GM18867 (cell line): Measurements from ENCODE around the gene TTYH3.

Experiments used
- ATAC-seq: cut with Tn5 transposase; IDR thresholded peaks from one replicate; pipeline ENCODE4 v1.9.1; 2021; ENCODE audit warnings: mild to moderate bottlenecking, moderate library complexity; ENCODE audit not compliant: unreplicated experiment

The TTYH3 gene

DNA sequence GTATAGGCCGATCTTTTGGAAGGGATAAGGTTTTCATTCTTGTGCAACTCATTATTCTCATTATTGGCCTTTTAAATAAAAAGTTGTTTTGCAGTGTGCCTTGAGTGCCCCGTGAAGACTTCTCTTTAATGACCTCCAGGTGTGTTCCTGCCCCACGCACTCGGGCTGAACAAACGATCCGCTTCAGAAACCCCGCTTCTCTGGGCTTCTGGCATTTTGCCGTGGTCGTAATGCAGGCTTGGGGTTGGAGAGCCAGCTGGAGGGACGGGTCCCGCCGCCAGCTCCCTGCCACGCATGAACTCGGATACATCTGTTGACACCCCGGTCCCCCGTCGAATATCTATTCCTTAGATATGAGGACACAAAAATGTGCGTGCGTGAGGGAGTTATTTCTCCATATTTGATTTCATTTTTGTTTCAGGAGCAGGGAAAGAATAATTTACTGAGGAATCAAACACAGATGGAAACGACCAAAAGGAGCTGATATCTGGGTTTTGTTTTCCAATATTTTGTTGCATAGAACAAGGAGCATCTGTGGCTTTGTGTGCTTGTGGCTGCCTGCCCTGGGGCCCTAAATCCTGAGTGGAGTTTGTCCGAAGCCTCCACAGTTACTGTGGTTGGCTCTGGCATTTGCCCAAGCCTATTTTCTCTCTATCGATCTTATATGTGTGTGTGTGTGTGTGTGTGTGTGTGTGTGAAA is 17.0 kb upstream of the TTYH3 start:
- ATAC-seq: no peak

- ATAC-seq: no peak
These were observed 15.1 kb upstream of the TTYH3 start for GRCh38 chr7:2616387-2617324.

- ATAC-seq: no peak
These were observed 14.4 kb upstream of the TTYH3 start for GRCh38 chr7:2617325-2617905.

GRCh38 chr7:2619116-2619515 is 12.7 kb upstream of the TTYH3 start:
- ATAC-seq: no peak

GRCh38 chr7:2621061-2621828 is 10.5 kb upstream of the TTYH3 start:
- no peak for ATAC-seq

GRCh38 chr7:2621948-2622640 is 9.7 kb upstream of the TTYH3 start:
- ATAC-seq: no peak

- no peak for ATAC-seq
These were observed 8.7 kb upstream of the TTYH3 start for GRCh38 chr7:2622869-2623697.

- ATAC-seq: no peak
These were observed 8.1 kb upstream of the TTYH3 start for GRCh38 chr7:2623698-2624014.

- ATAC-seq: no peak
These were observed 7.4 kb upstream of the TTYH3 start for GRCh38 chr7:2624293-2624886.

DNA sequence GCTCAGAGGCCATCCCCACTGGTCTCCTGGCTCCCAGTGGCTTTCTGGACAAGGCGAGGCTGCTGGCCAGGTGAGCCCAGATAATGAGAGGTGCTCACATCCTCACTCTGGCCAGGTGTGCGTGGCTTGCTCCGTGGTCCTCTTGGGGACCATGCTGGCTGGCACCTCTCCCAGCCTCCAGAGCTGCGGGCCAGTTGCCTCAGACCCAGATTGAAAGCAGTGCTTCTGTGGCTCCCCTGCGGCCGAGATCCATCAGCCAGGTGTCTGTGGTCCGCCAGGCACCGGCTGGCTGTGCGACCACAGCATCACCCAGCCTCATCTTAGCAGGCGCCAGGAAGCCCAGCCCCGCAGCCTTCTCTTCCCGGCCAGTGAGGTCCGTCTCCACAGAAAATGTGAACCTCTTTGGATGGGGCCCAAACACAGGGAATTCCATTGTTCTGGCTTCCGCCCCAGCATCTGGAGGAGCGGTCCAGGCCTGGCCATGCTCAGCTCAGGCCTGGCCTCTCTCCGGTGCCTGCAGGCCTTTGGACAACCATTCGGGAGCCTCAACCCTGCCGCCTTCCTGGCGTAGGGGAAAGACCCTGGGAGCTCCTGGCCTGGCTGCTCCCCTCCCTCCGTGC is 5.2 kb upstream of the TTYH3 start:
- ATAC-seq: no peak

GRCh38 chr7:2627258-2628129 is 4.3 kb upstream of the TTYH3 start:
- no peak for ATAC-seq

DNA sequence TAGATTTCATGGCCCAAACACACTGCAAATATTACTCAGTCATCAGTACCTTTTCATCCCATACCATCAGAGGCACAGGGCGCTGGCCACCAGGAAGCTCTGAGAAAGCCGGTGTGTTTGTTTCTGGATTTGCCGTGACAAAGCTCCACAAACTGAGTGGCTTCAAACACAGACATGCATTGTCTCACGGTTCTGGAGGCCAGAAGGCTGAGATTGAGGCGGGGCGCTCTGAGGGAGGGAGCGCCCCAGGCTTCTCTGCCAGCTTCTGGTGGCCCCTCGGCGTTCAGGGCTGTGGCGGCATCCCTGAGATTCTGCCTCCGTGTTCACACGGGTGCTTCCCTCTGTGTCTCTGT is 3.7 kb upstream of the TTYH3 start:
- ATAC-seq: no peak

- no peak for ATAC-seq
These were observed 2.9 kb upstream of the TTYH3 start for GRCh38 chr7:2628891-2629290.

GRCh38 chr7:2629746-2630681 is 1.8 kb upstream of the TTYH3 start:
- ATAC-seq: no peak

DNA sequence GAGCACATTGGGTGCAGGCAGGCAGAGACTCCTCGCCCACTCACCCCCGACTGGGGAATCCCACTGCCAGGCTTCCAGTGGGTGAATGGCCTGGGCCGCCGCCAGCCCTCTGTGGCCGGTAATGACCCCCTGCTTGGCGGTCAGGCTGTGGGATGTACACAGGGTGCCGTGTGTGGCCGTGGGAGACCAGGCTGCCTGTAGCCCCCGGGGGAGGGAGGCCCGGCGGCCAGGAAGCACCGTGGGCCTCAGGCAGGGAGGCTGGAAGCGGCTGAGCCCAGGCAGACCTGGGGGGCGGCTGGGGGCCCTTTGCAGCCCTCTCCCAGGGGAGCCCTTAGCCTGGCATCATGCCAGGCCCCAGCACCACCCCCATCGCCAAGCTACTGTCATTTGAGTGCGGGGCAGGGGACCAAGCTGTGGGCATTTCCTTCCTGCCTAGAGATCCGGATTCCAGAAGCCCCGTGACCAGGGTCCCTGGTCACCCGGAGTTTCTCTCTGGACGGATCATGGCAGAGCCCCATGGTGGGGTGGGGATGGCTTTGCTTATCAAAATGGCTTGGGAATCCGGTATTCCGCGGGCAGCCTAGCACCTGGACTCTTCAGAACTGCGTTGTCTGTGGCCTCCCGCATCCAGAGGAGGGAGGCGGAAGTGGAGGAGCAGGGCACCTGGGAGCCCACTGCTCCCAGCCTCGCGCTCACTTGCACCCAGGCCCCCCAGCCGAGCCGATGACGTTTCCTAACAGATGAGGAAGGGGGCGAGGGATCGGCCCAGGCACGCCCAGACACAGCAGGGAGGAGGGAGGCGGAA is 1.1 kb downstream of the TTYH3 start:
- no peak for ATAC-seq
